Tibial nerve (tissue), 4 donors: ENCODE measurements around the gene TMEM59.

Experiments used
- CTCF ChIP-seq, 5 experiments: fragments of 200-600 bp in 3 of 5; fragments of 450-650 bp in 2 of 5; sonication (generic) in 3 of 5; IDR thresholded peaks; one replicate each; pipeline ENCODE4 v1.5.1; 2016 to 2019; ENCODE audit warnings: antibody characterized with exemption in 5 of 5, mild to moderate bottlenecking in 3 of 5, moderate library complexity in 2 of 5
- EP300 ChIP-seq, 2 donors: sonication (generic); formaldehyde crosslinking; IDR thresholded peaks; one replicate each; pipeline ENCODE4 v1.6.1; 2017; ENCODE audit warnings: antibody characterized with exemption in 2 of 2, mild to moderate bottlenecking in 1 of 2

GRCh38 chr1:54095546-54096226 lies 42.7 kb upstream of the TMEM59 start:
- no peak for TF ChIP-seq EP300 (IDR thresholded peaks at IDR 0.05)
- no peak for TF ChIP-seq CTCF (IDR thresholded peaks at IDR 0.05)
